Gastrocnemius medialis (tissue), 4 donors: Measurements from ENCODE around the gene UBE2G2. TPM values are rescaled to one million over a fixed set of nuclear protein-coding genes. Genes with fewer than 3 reads are reported as not detected.

ENCODE experiments used
- ATAC-seq, 2 donors: fragments of 150-250 bp; one replicate each; pipeline ENCODE4 v1.9.1; 2016
- DNase-seq, 2 donors: peaks; one replicate each; pipeline ENCODE4 v3.0.0-alpha.2; 2019
- H3K27ac ChIP-seq, 4 donors: fragments of 200-600 bp; sonication (generic); 1 replicate in 1 of 4; 2 replicates in 3 of 4; pipeline ENCODE4 v1.5.1; 2016 to 2018; ENCODE audit warnings: mild to moderate bottlenecking in 2 of 4, moderate library complexity in 1 of 4
- H3K27me3 ChIP-seq, 3 donors: fragments of 200-600 bp; sonication (generic) in 2 of 3; 1 replicate in 1 of 3; 2 replicates in 2 of 3; pipeline versions ENCODE4 v1.5.1 to v1.6.0; 2016 to 2019; ENCODE audit warnings: mild to moderate bottlenecking in 1 of 3, moderate library complexity in 1 of 3
- H3K36me3 ChIP-seq, 2 donors: fragments of 200-600 bp; sonication (generic) in 1 of 2; one replicate each; pipeline ENCODE4 v1.5.1; 2017 to 2018
- H3K4me1 ChIP-seq, 2 donors: fragments of 200-600 bp; sonication (generic) in 1 of 2; one replicate each; pipeline ENCODE4 v1.5.1; 2016 to 2017; ENCODE audit warnings: mild to moderate bottlenecking in 2 of 2
- H3K4me3 ChIP-seq, 4 donors: fragments of 200-600 bp; sonication (generic) in 3 of 4; 1 replicate in 1 of 4; 2 replicates in 3 of 4; pipeline ENCODE4 v1.5.1; 2016 to 2019; ENCODE audit warnings: mild to moderate bottlenecking in 2 of 4
- H3K9me3 ChIP-seq, 3 donors: fragments of 200-600 bp; sonication (generic) in 2 of 3; 1 replicate in 1 of 3; 2 replicates in 2 of 3; pipeline ENCODE4 v1.5.1; 2016 to 2019
- POLR2A ChIP-seq, 2 donors: fragments of 450-650 bp; IDR thresholded peaks; one replicate each; pipeline ENCODE4 v1.6.1; 2017; ENCODE audit warnings: antibody characterized with exemption in 2 of 2, mild to moderate bottlenecking in 2 of 2, moderate library complexity in 2 of 2
- in situ Hi-C, 4 donors: fragments of 200-750 bp; cut with MboI; loops; one replicate each; pipeline versions ENCODE4 v1.15.0 to v1.8.0; 2017; ENCODE audit warnings: low sequenced_read_pairs in 4 of 4
- intact Hi-C: fragments of 100-400 bp; cut with DNase I; formaldehyde crosslinking; loops from one replicate; pipeline ENCODE4 v1.15.1; 2023; ENCODE audit warnings: low total_unique reads
- total RNA-seq, 4 donors: library from RNA; depleted of rRNA; stranded (reverse); fragments of >200 nt; gene quantifications; one replicate each; pipeline versions ENCODE4 v1.1.0 to v1.2.3, GENCODE V29; 2016
- TF ChIP-seq, protein P1 (sequence below), 5 experiments: fragments of 450-650 bp in 3 of 5; fragments of 200-600 bp in 2 of 5; sonication (generic) in 2 of 5; IDR thresholded peaks in 4 of 5; conservative IDR thresholded peaks in 1 of 5; 1 replicate in 4 of 5; 2 replicates in 1 of 5; pipeline ENCODE4 v1.5.1; 2016 to 2019; ENCODE audit warnings: antibody characterized with exemption in 5 of 5, mild to moderate bottlenecking in 3 of 5, moderate library complexity in 3 of 5

Gene UBE2G2
- total RNA-seq, 4 donors from 2014 or later, result 64.2 to 83.8 (median 73.3) TPM

- H3K9me3 ChIP-seq, result no peaks in the 10 kb centered on the region
- no peaks in the 10 kb centered on the region for H3K27me3 ChIP-seq
- intact Hi-C loops, result loop anchor here (2.0 to 10.0 kb wide), 2 partner anchors 139 to 335 kb away; no protein-coding TSS in a partner anchor
- H3K4me1 ChIP-seq, result peaks cover 33 to 45% of the 10 kb centered on the region in 2 donors
- DNase-seq, result no peak
- in situ Hi-C loops, result no loop called here
- ATAC-seq, result no peak
- peak overlapping the region in 2 of 4 donors; percentile 86 to 87 for H3K27ac ChIP-seq
- peak overlapping the region; percentile 80 to 91 (median 89) for H3K4me3 ChIP-seq
- peaks cover 0 to 10% of the 10 kb centered on the region in 2 donors for H3K36me3 ChIP-seq
- TF ChIP-seq, protein P1, sequence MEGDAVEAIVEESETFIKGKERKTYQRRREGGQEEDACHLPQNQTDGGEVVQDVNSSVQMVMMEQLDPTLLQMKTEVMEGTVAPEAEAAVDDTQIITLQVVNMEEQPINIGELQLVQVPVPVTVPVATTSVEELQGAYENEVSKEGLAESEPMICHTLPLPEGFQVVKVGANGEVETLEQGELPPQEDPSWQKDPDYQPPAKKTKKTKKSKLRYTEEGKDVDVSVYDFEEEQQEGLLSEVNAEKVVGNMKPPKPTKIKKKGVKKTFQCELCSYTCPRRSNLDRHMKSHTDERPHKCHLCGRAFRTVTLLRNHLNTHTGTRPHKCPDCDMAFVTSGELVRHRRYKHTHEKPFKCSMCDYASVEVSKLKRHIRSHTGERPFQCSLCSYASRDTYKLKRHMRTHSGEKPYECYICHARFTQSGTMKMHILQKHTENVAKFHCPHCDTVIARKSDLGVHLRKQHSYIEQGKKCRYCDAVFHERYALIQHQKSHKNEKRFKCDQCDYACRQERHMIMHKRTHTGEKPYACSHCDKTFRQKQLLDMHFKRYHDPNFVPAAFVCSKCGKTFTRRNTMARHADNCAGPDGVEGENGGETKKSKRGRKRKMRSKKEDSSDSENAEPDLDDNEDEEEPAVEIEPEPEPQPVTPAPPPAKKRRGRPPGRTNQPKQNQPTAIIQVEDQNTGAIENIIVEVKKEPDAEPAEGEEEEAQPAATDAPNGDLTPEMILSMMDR (IDR thresholded peaks at IDR 0.05 in 4 of 5, conservative IDR thresholded peaks at IDR 0.05 in 1 of 5), result peak in 2 of 5 experiments; percentile 15 to 34
- no peak for TF ChIP-seq POLR2A (IDR thresholded peaks at IDR 0.05)
Measured at GRCh38 chr21:44800103-44800502, 1.5 kb downstream of the UBE2G2 start.

DNA sequence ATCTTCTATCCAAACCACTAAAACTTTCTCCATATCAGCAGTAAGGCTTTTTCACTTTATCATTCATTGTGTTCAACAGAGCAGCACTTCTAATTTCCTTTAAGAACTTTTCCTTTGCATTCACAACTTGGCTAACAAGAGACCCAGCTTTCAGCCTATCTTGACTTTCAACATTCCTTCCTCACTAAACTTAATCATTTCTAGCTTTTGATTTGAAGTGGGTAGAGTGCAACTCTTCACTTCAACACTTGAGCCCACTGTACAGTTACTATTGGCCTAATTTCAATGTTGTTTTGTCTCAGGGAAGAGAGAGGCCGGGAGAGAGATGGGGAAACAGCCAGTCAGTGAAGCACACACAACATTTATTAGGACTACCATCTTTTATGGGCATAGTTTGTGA lies 2.0 kb downstream of the UBE2G2 start:
- Histone ChIP-seq H3K27me3 (no peaks in the 10 kb centered on the region), H3K4me1 (peaks cover 34 to 41% of the 10 kb centered on the region in 2 donors), H3K36me3 (peaks cover 0 to 10% of the 10 kb centered on the region in 2 donors), H3K27ac (no peak overlapping the region), H3K9me3 (no peaks in the 10 kb centered on the region), H3K4me3 (peak overlapping the region in 1 of 4 donors; percentile 91)
- intact Hi-C loops, result loop anchor here (2.0 to 10.0 kb wide), 2 partner anchors 139 to 335 kb away; no protein-coding TSS in a partner anchor
- TF ChIP-seq, protein P1 (IDR thresholded peaks at IDR 0.05 in 4 of 5, conservative IDR thresholded peaks at IDR 0.05 in 1 of 5), result no peak
- TF ChIP-seq POLR2A (IDR thresholded peaks at IDR 0.05), result no peak
- in situ Hi-C loops, result loop anchor here in 3 of 4 donors (5.0 to 25.0 kb wide), 5 partner anchors 83 to 462 kb away; partner anchors contain the start of gene CFAP410 (in 1 of the 3)
- ATAC-seq (no peak), DNase-seq (no peak)

GRCh38 chr21:44797775-44798174 lies 3.8 kb downstream of the UBE2G2 start:
- Histone ChIP-seq H3K9me3 (no peaks in the 10 kb centered on the region), H3K27me3 (no peaks in the 10 kb centered on the region), H3K4me1 (peaks cover 37 to 43% of the 10 kb centered on the region in 2 donors), H3K4me3 (no peak overlapping the region), H3K27ac (no peak overlapping the region), H3K36me3 (peaks cover 0 to 10% of the 10 kb centered on the region in 2 donors)
- TF ChIP-seq POLR2A (IDR thresholded peaks at IDR 0.05), result no peak
- TF ChIP-seq, protein P1 (IDR thresholded peaks at IDR 0.05 in 4 of 5, conservative IDR thresholded peaks at IDR 0.05 in 1 of 5), result no peak
- in situ Hi-C loops, result loop anchor here in 3 of 4 donors (5.0 to 25.0 kb wide), 5 partner anchors 85 to 460 kb away; partner anchors contain the start of gene CFAP410 (in 1 of the 3)
- intact Hi-C loops, result no loop called here
- no peak for DNase-seq
- ATAC-seq, result no peak

GRCh38 chr21:44795342-44795741 lies 6.3 kb downstream of the UBE2G2 start:
- Histone ChIP-seq H3K36me3 (peaks cover 0 to 10% of the 10 kb centered on the region in 2 donors), H3K27me3 (no peaks in the 10 kb centered on the region), H3K9me3 (no peaks in the 10 kb centered on the region), H3K27ac (peak overlapping the region in 1 of 4 donors; percentile 34), H3K4me3 (no peak overlapping the region), H3K4me1 (peaks cover 26 to 34% of the 10 kb centered on the region in 2 donors)
- in situ Hi-C loops (loop anchor here in 3 of 4 donors (5.0 to 25.0 kb wide), 5 partner anchors 87 to 458 kb away; partner anchors contain the start of gene CFAP410 (in 1 of the 3)), intact Hi-C loops (no loop called here)
- no peak for ATAC-seq
- DNase-seq, result no peak
- TF ChIP-seq, protein P1 (IDR thresholded peaks at IDR 0.05 in 4 of 5, conservative IDR thresholded peaks at IDR 0.05 in 1 of 5), result no peak
- no peak for TF ChIP-seq POLR2A (IDR thresholded peaks at IDR 0.05)
